ENCODE results near the gene TMEM232. TPM values are rescaled to one million over a fixed set of nuclear protein-coding genes. Genes with fewer than 3 reads are reported as not detected.

TMEM232 gene
- polyA plus RNA-seq, 1 donor (not counting 4 experiments of a cell fraction or from before 2014, with no cell fraction given) = 1.00 TPM

GRCh38 chr5:110718311-110718710 is 8.2 kb downstream of the TMEM232 start:
- no peaks in the 10 kb centered on the region for H3K36me3 ChIP-seq (ENCODE audit: control insufficient read depth in 2 of 2, extremely low read depth in 1 of 2, insufficient read depth in 2 of 2, low read length in 2 of 2)
- FAIRE-seq (no peak), DNase-seq (ENCODE audit: low read depth, low spot score) (no peak)
- no peak overlapping the region for H3K9ac ChIP-seq (ENCODE audit: control insufficient read depth, extremely low read depth, insufficient read depth, low read length)
- H3K27me3 ChIP-seq (ENCODE audit: control insufficient read depth, extremely low read depth, insufficient read depth, low read length) = no peaks in the 10 kb centered on the region
- no peak overlapping the region for H3K4me3 ChIP-seq (ENCODE audit: control insufficient read depth in 2 of 3, extremely low read depth in 1 of 3, insufficient read depth in 2 of 3, low read depth in 1 of 3, low read length in 3 of 3)
- no peak overlapping the region for H2AFZ ChIP-seq (ENCODE audit: control insufficient read depth, low read length)
- no peak overlapping the region for H3K4me2 ChIP-seq (ENCODE audit: control insufficient read depth, extremely low read depth, insufficient read depth, low read depth, low read length)
- no peaks in the 10 kb centered on the region for H3K4me1 ChIP-seq (ENCODE audit: control insufficient read depth, extremely low read depth, insufficient read depth, low read length)
- H4K20me1 ChIP-seq (ENCODE audit: control insufficient read depth, extremely low read depth, insufficient read depth, low read length) = no peaks in the 10 kb centered on the region
- TF ChIP-seq CTCF (optimal IDR thresholded peaks at IDR 0.05 in 1 of 3, IDR thresholded peaks at IDR 0.05 in 1 of 3, conservative IDR thresholded peaks at IDR 0.05 in 1 of 3; ENCODE audit: extremely low read depth in 1 of 3, insufficient read depth in 2 of 3, low read length in 3 of 3) = no peak
- no peak for TF ChIP-seq EZH2 (IDR thresholded peaks at IDR 0.05; ENCODE audit: low read length)
- dilution Hi-C loops (cut with MboI; ENCODE audit: extremely low pct_ligation_motif_present, low sequenced_read_pairs) = no loop called here
- H3K27ac ChIP-seq (ENCODE audit: control insufficient read depth, insufficient read depth, low read length) = no peak overlapping the region
- H3K9me3 ChIP-seq (ENCODE audit: control insufficient read depth, low read depth, low read length) = no peaks in the 10 kb centered on the region
- H3K79me2 ChIP-seq (ENCODE audit: control insufficient read depth, insufficient read depth, low read length) = no peaks in the 10 kb centered on the region
- no peaks in the 10 kb centered on the region for H3K9me1 ChIP-seq (ENCODE audit: control insufficient read depth, extremely low read depth, insufficient read depth, low read length)

GRCh38 chr5:110716247-110717245 is 9.9 kb downstream of the TMEM232 start:
- Histone ChIP-seq H3K27me3 (ENCODE audit: control insufficient read depth, extremely low read depth, insufficient read depth, low read length) (no peaks in the 10 kb centered on the region), H2AFZ (ENCODE audit: control insufficient read depth, low read length) (no peak overlapping the region), H3K9me1 (ENCODE audit: control insufficient read depth, extremely low read depth, insufficient read depth, low read length) (no peaks in the 10 kb centered on the region), H3K79me2 (ENCODE audit: control insufficient read depth, insufficient read depth, low read length) (no peaks in the 10 kb centered on the region), H3K4me2 (ENCODE audit: control insufficient read depth, extremely low read depth, insufficient read depth, low read depth, low read length) (no peak overlapping the region), H3K4me1 (ENCODE audit: control insufficient read depth, extremely low read depth, insufficient read depth, low read length) (no peaks in the 10 kb centered on the region), H3K27ac (ENCODE audit: control insufficient read depth, insufficient read depth, low read length) (no peak overlapping the region), H3K9me3 (ENCODE audit: control insufficient read depth, low read depth, low read length) (no peaks in the 10 kb centered on the region), H3K4me3 (ENCODE audit: control insufficient read depth in 2 of 3, extremely low read depth in 1 of 3, insufficient read depth in 2 of 3, low read depth in 1 of 3, low read length in 3 of 3) (no peak overlapping the region), H4K20me1 (ENCODE audit: control insufficient read depth, extremely low read depth, insufficient read depth, low read length) (no peaks in the 10 kb centered on the region), H3K36me3 (ENCODE audit: control insufficient read depth in 2 of 2, extremely low read depth in 1 of 2, insufficient read depth in 2 of 2, low read length in 2 of 2) (no peaks in the 10 kb centered on the region), H3K9ac (ENCODE audit: control insufficient read depth, extremely low read depth, insufficient read depth, low read length) (no peak overlapping the region)
- no peak for TF ChIP-seq CTCF (optimal IDR thresholded peaks at IDR 0.05 in 1 of 3, IDR thresholded peaks at IDR 0.05 in 1 of 3, conservative IDR thresholded peaks at IDR 0.05 in 1 of 3; ENCODE audit: extremely low read depth in 1 of 3, insufficient read depth in 2 of 3, low read length in 3 of 3)
- TF ChIP-seq EZH2 (IDR thresholded peaks at IDR 0.05; ENCODE audit: low read length) = no peak
- FAIRE-seq = no peak
- dilution Hi-C loops (cut with MboI; ENCODE audit: extremely low pct_ligation_motif_present, low sequenced_read_pairs) = no loop called here
- DNase-seq (ENCODE audit: low read depth, low spot score) = no peak

All from keratinocyte (primary cell).